KOPT-K1 (cell line): ENCODE data around the gene CXADR.
"Not testable (repeated sequence)": the region's sequence is repeated elsewhere in the genome, so short reads cannot be mapped to it uniquely, and the experiment has no call there.

Experiments
- H3K27ac ChIP-seq: fragments of 200-600 bp; sonication (generic); 2 replicates; pipeline ENCODE4 v1.5.1; 2016; ENCODE audit warnings: antibody characterized with exemption, mild to moderate bottlenecking, low read depth, low read length; ENCODE audit not compliant: poor library complexity, severe bottlenecking
- H3K36me3 ChIP-seq: fragments of 200-600 bp; sonication (generic); 2 replicates; pipeline ENCODE4 v1.5.1; 2017; ENCODE audit warnings: antibody characterized with exemption, mild to moderate bottlenecking, low read length, moderate library complexity; ENCODE audit not compliant: insufficient read depth
- H3K9me3 ChIP-seq: fragments of 200-600 bp; sonication (generic); 2 replicates; pipeline ENCODE4 v1.5.1; 2017; ENCODE audit warnings: antibody characterized with exemption, low read length, mild to moderate bottlenecking; ENCODE audit not compliant: insufficient read depth, poor library complexity, severe bottlenecking

The CXADR gene

DNA sequence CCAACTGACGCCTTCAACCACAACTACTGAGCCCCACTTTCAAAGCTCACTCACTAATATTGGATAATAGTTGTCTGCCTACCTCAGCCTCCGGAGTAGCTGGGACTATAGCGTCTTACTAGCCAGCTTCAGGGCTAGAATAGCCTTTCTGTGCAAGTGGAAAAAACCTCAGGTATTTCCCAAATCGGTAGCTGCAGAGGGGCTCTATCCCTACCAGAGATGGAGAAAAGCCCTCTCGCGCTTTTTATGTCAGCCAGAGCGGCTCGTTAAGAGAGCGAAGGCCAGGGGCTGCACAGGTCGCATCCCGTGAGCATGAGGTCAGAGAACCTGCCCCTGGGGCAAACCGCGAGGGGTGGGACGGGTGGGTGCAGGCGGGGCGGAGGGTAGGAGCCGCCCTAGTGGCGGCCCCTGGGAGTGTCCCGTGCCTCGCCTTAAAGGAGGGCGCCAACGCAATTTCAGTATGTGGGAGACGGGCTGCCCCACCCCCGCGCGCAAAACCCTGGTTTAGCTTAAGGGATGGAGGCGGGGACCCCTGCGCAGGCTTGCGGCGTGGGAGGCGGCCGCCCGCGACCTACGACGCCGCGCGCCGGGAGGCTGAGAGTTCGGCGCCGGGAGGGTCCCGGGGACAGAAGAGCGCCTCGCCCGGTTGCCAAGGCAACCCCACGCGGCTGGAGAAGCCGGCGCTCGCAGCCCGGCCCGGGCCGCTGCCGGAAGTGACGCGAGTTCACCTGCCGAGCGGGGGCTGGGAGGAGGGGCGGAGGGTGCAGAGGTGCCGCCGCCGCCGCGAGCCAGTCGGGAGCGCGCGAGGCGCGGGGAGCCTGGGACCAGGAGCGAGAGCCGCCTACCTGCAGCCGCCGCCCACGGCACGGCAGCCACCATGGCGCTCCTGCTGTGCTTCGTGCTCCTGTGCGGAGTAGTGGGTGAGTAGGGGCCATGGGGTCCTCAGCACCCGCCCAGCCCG is at the start of gene CXADR:
Gene CXADR, plus strand, starts transcription at position 791 of the 961 bp plus-strand sequence. Its CDS starts 87 bp downstream, at position 878.
- Histone ChIP-seq H3K27ac (no peak within 1 kb of the TSS), H3K9me3 (no peaks in the 10 kb centered on the region), H3K36me3 (no peaks in the 10 kb centered on the region)

DNA sequence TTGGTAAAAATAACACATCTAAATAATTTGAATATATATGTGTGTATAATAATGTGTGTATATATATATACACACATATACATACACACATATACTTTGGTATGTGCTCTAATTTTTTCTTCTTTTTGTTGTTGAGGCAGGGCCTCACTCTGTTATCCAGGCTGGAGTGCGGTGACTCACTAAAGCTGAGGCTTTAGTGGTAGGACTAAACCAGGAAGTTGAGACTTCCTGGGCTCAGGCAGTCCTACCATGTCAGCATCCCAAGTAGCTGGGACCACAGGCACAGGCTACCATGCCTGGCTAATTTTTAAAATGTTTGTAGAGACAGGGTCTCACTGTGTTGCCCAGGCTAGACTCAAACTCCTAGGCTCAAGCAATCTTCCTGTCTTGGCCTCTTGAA is 46.7 kb upstream of the CXADR start:
- H3K27ac ChIP-seq, result no peak overlapping the region
- H3K36me3 ChIP-seq, result no peaks in the 10 kb centered on the region
- no peaks in the 10 kb centered on the region for H3K9me3 ChIP-seq

DNA sequence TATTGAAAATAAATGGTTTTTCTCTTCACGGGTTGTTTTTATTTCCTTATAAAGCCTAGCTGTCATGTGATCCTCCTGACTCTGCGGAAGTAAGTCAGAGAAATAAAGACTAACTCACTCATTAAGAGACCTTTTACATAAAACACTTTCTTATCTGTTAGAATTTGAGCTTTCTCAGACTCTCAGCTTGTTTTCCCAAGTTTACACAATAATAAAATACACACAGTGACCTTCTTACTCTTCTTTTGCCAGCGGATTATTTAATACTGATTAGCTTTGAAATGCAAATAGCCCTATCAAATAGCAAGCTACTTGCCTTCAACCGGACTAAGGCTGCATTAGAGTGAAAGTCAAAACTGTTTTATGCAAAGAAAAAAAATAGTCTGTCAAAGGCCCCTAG is 45.5 kb upstream of the CXADR start:
- H3K9me3 ChIP-seq, result no peaks in the 10 kb centered on the region
- H3K36me3 ChIP-seq, result no peaks in the 10 kb centered on the region
- no peak overlapping the region for H3K27ac ChIP-seq

DNA sequence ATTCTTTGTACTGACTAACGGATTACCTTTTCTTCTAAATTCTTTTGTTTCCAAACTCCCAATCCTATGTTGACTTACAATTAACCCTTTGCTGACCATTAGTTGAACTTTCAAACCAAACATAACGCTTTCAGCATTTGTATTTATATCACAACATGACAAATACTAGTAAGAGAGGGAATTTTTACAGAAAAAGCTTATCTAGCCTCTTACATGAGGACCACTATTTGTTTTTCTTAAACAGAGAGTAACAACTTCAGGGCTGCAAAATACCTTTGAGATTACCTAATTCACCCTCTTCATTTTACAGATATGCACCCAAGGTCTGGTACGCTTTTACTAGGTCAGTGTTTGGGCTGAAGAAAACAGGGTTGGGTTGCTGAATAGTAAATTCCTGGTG is 45.0 kb upstream of the CXADR start:
- no peaks in the 10 kb centered on the region for H3K9me3 ChIP-seq
- no peak overlapping the region for H3K27ac ChIP-seq
- H3K36me3 ChIP-seq, result no peaks in the 10 kb centered on the region

DNA sequence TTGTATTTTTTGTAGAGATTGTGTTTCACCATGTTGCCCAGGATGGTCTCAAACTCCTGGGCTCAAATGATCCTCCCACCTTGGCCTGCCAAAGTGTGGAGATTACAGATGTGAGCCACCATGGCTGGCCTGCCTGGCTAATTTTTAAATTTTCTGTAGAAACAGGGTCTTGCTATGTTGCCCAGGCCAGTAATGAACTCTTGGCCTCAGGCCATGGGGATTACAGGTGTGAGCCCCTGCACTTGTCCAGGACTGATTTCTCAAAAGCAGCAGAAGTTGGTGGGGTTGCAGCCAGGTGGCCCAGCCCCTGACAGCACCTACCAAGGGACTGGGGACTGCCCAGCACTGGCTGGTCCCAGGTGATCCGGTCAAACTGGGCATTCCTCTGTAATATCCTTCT is 44.1 kb upstream of the CXADR start:
- no peak overlapping the region for H3K27ac ChIP-seq
- H3K36me3 ChIP-seq, result no peaks in the 10 kb centered on the region
- no peaks in the 10 kb centered on the region for H3K9me3 ChIP-seq

GRCh38 chr21:17469727-17470126 is 43.1 kb upstream of the CXADR start:
- Histone ChIP-seq H3K36me3 (no peaks in the 10 kb centered on the region), H3K9me3 (no peaks in the 10 kb centered on the region), H3K27ac (no peak overlapping the region)

- Histone ChIP-seq H3K9me3 (no peaks in the 10 kb centered on the region), H3K36me3 (no peaks in the 10 kb centered on the region), H3K27ac (no peak overlapping the region)
Measured at GRCh38 chr21:17472182-17472581, 40.7 kb upstream of the CXADR start.

DNA sequence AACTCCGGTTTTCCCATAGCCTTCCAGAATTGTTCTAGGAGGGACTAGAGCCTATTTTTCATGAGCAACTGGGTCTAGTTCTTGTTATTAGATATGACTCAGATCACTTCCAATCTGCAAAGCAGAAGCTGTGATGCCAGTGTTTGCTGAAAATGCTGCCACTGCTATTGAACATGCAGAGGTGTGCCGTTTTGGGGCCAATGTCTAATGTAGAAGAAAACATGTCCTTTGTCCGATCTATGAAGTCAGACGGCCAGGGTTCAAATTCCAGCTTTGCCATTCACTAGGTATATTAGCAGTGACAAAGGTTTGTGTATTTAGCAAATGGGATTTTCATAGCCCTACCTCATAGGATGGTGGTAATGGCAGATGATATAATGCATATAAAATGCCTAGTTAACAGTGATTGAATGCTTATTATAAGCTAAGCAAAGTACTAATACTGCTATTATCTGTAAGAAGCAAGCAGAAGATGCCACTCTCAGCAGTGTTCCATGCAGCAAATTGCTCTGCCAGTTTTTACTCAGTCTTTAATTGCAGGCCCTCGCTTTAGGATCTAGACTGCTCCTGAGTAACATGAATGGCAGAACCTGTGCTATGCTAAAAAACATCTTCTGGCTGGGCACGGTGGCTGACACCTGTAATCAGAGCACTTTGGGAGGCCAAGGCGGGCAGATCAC is 40.1 kb upstream of the CXADR start:
- no peak overlapping the region for H3K27ac ChIP-seq
- H3K9me3 ChIP-seq, result no peaks in the 10 kb centered on the region
- no peaks in the 10 kb centered on the region for H3K36me3 ChIP-seq

DNA sequence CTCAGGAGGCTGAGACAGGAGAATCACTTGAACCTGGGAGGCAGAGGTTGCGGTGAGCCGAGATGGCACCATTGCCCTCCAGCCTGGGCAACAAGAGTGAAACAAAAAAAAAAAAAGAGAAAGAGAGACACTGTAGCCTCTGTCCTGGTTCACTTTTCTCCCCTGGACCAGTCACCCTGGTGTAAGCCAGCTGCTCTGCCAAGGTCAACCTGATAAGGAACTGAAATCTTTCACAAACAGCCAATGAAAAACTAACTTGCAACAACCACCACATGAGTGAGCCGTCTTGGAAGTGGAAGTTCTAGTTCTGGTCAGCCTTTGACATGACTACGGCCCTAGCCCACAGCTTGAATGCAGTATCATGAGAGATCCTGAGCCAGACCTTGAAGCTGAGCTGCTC is 36.8 kb upstream of the CXADR start:
- Histone ChIP-seq H3K36me3 (no peaks in the 10 kb centered on the region), H3K27ac (no peak overlapping the region), H3K9me3 (no peaks in the 10 kb centered on the region)

DNA sequence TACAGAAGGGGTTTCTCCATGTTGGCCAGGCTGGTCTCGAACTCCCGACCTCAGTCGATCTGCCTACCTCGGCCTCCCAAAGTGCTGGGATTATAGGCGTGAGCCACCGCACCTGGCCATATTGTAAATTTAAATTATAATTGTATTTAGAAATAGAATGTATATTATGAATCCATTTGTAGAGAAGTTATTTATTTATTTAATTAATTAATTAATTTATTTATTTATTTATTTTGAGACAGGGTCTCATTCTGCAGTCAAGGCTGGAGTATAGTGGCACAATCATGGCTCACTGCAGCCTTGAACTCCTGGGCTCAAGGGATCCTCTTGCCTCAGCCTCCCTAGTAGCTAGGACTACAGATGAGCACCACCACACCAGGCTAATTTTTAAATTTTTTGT is 34.7 kb upstream of the CXADR start:
- not testable (repeated sequence) for H3K27ac ChIP-seq, H3K9me3 ChIP-seq, H3K36me3 ChIP-seq

- Histone ChIP-seq H3K9me3 (no peaks in the 10 kb centered on the region), H3K36me3 (no peaks in the 10 kb centered on the region), H3K27ac (no peak overlapping the region)
Measured at GRCh38 chr21:17479606-17480005, 33.2 kb upstream of the CXADR start.

DNA sequence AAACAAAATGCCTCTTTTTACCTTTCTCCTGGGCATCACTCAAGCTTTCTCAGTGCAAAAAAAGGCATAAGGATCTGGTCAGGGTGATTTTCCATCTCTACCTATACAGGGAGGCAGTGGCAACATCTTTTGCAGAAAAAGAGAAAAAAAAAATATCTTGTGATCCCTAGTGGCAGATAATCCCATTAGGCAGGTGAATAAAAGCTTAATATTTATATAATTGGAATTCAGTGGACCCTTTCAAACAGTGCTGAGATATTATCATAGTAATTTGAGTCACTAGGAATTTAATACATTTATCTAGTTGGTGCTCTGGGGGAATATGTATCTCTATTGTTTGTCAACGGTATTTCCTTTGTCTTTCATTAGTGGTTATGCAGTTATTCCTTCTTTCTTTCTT is 29.9 kb upstream of the CXADR start:
- Histone ChIP-seq H3K9me3 (no peaks in the 10 kb centered on the region), H3K36me3 (no peaks in the 10 kb centered on the region), H3K27ac (no peak overlapping the region)

- H3K36me3 ChIP-seq, result no peaks in the 10 kb centered on the region
- H3K27ac ChIP-seq, result no peak overlapping the region
- H3K9me3 ChIP-seq, result no peaks in the 10 kb centered on the region
Measured at GRCh38 chr21:17488620-17489019, 24.2 kb upstream of the CXADR start.

DNA sequence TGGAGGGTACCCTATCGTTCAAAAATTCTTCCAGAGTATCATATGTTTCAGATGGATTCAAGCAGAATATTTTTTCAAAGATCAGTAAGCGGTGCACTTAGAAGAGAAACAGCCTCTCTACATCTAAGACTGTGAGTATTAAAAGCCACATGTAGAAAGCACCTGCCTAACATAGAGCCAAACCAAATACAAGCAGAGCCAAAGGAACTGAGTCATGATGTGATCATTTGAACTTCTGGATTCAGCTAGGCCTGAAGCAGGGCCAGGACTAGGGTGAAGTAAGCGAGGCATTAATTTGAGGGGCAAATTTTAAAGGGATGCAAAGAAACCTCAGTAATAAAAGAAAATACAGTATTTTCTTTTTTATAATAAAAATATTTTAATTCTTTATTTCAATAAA is 23.3 kb upstream of the CXADR start:
- not testable (repeated sequence) for H3K36me3 ChIP-seq, H3K9me3 ChIP-seq, H3K27ac ChIP-seq

GRCh38 chr21:17491716-17492414 is 21.0 kb upstream of the CXADR start:
- no peak overlapping the region for H3K27ac ChIP-seq
- no peaks in the 10 kb centered on the region for H3K36me3 ChIP-seq
- H3K9me3 ChIP-seq, result no peaks in the 10 kb centered on the region
